Measurements from ENCODE around the gene RAB11FIP4. TPM values are rescaled to one million over a fixed set of nuclear protein-coding genes. Genes with fewer than 3 reads are reported as not detected.

Gene RAB11FIP4
- total and polyA plus RNA-seq, 8 donors = 6.5 to 42.7 (median 24.5) TPM

- ATAC-seq (no peak), FAIRE-seq (no peak)
- no peak overlapping the region for H3K4me3 ChIP-seq
Observed at GRCh38 chr17:31531336-31531980, 140.0 kb downstream of the RAB11FIP4 start.

GRCh38 chr17:31532081-31532480 is 140.6 kb downstream of the RAB11FIP4 start:
- H3K27ac ChIP-seq = no peak overlapping the region
- DNase-seq = no peak
- no peak for TF ChIP-seq CTCF (IDR thresholded peaks at IDR 0.05)
- H3K9me3 ChIP-seq = no peaks in the 10 kb centered on the region
- H3K4me3 ChIP-seq = no peak overlapping the region
- no peaks in the 10 kb centered on the region for H3K27me3 ChIP-seq
- 89 to 90% methylated on average over 7 of the region's 7 CpGs for WGBS, 2 donors
- FAIRE-seq = no peak
- intact Hi-C loops (cut with DNase I) = no loop called here
- peaks cover 4 to 50% (median 17%) of the 10 kb centered on the region in 3 donors for H3K36me3 ChIP-seq
- no peak for ATAC-seq
- H3K4me1 ChIP-seq = no peaks in the 10 kb centered on the region

More at GRCh38 chr17:31531336-31531980, 140.0 kb downstream of the RAB11FIP4 start:
- peak in 1 of 6 donors; percentile 24 for DNase-seq
- Histone ChIP-seq H3K27ac (no peak overlapping the region), H3K36me3 (peaks cover 4 to 50% (median 17%) of the 10 kb centered on the region in 3 donors), H3K27me3 (no peaks in the 10 kb centered on the region), H3K4me1 (no peaks in the 10 kb centered on the region), H3K9me3 (no peaks in the 10 kb centered on the region)
- intact Hi-C loops (cut with DNase I) = no loop called here
- TF ChIP-seq CTCF (IDR thresholded peaks at IDR 0.05) = no peak
- WGBS, 2 donors = 94 to 95% methylated on average over 16 of the region's 16 CpGs

- TF ChIP-seq CTCF (IDR thresholded peaks at IDR 0.05) = no peak
- intact Hi-C loops (cut with DNase I) = no loop called here
- 91 to 93% methylated on average over 10 of the region's 10 CpGs for WGBS, 2 donors
- FAIRE-seq = no peak
- Histone ChIP-seq H3K36me3 (peaks cover 4 to 50% (median 17%) of the 10 kb centered on the region in 3 donors), H3K9me3 (no peaks in the 10 kb centered on the region), H3K4me3 (no peak overlapping the region), H3K27me3 (no peaks in the 10 kb centered on the region), H3K4me1 (peaks cover 0 to 3% (median 0%) of the 10 kb centered on the region in 3 donors), H3K27ac (no peak overlapping the region)
- ATAC-seq = no peak
- no peak for DNase-seq
Observed at GRCh38 chr17:31532526-31532925, 141.1 kb downstream of the RAB11FIP4 start.

- intact Hi-C loops (cut with DNase I) = no loop called here
- H3K36me3 ChIP-seq = peaks cover 4 to 42% (median 11%) of the 10 kb centered on the region in 3 donors
- no peaks in the 10 kb centered on the region for H3K27me3 ChIP-seq
- FAIRE-seq (no peak), DNase-seq (peak in 1 of 6 donors; percentile 36), ATAC-seq (peak in 3 of 4 donors; percentile 33 to 66 (median 47))
- 35 to 48% methylated on average over 10 of the region's 10 CpGs for WGBS, 2 donors
- H3K27ac ChIP-seq = no peak overlapping the region
- peaks cover 0 to 4% (median 0%) of the 10 kb centered on the region in 3 donors for H3K4me1 ChIP-seq
- no peak overlapping the region for H3K4me3 ChIP-seq
- no peak for TF ChIP-seq CTCF (IDR thresholded peaks at IDR 0.05)
- no peaks in the 10 kb centered on the region for H3K9me3 ChIP-seq
Observed at GRCh38 chr17:31533546-31534155, 142.2 kb downstream of the RAB11FIP4 start.

All from pancreas (tissue), 10 donors.